Measurements from ENCODE around the gene TRAF3IP1.

DNA sequence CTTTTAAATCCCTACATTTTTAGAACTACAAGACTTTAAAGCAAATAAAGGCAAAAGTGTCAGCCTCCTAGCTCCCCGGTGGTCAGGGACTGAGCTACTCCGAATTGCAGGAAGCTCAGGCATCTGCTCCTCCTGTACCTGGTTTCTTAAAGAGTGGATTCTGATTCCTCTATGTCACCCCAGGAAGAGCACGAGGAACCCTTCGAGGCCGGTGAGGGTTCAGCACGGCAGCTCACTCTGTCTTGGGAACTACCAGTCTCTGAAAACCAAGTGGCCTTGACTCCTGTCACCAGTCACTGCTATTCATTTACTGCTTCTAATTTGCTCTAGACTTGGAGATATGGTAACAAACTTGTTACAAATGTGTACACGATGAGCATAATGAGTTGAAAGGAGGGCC is 34.2 kb upstream of the TRAF3IP1 start:
- TF ChIP-seq, protein P1, sequence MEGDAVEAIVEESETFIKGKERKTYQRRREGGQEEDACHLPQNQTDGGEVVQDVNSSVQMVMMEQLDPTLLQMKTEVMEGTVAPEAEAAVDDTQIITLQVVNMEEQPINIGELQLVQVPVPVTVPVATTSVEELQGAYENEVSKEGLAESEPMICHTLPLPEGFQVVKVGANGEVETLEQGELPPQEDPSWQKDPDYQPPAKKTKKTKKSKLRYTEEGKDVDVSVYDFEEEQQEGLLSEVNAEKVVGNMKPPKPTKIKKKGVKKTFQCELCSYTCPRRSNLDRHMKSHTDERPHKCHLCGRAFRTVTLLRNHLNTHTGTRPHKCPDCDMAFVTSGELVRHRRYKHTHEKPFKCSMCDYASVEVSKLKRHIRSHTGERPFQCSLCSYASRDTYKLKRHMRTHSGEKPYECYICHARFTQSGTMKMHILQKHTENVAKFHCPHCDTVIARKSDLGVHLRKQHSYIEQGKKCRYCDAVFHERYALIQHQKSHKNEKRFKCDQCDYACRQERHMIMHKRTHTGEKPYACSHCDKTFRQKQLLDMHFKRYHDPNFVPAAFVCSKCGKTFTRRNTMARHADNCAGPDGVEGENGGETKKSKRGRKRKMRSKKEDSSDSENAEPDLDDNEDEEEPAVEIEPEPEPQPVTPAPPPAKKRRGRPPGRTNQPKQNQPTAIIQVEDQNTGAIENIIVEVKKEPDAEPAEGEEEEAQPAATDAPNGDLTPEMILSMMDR (IDR thresholded peaks at IDR 0.05), result no peak
- TF ChIP-seq POLR2A (IDR thresholded peaks at IDR 0.05), result no peak
